Right lung (tissue), 5 donors: ENCODE measurements around the gene UNC45A. TPM values are rescaled to one million over a fixed set of nuclear protein-coding genes. Genes with fewer than 3 reads are reported as not detected.
"Not testable (repeated sequence)": the region's sequence is repeated elsewhere in the genome, so short reads cannot be mapped to it uniquely, and the experiment has no call there.

ENCODE experiments used
- DNase-seq, 2 donors: peaks; one replicate each; pipeline ENCODE4 v3.0.0-alpha.2; 2013
- polyA plus RNA-seq, 5 donors: library from polyadenylated mRNA; unstranded; fragments of 120-200 nt; gene quantifications; one replicate each; pipeline versions ENCODE4 v1.2.1 to v1.2.3, GENCODE V29; 2013; ENCODE audit warnings: inconsistent platforms in 1 of 5, low replicate concordance in 1 of 5; ENCODE audit not compliant: insufficient read length in 5 of 5, insufficient read depth in 1 of 5

Gene UNC45A
- polyA plus RNA-seq, 5 donors = 52.6 to 72.5 (median 68.3) TPM

GRCh38 chr15:90915216-90915807 is 19.8 kb upstream of the UNC45A start:
- DNase-seq = no peak

GRCh38 chr15:90915808-90916440 is 19.2 kb upstream of the UNC45A start:
- DNase-seq = no peak

- DNase-seq = no peak
Observed at GRCh38 chr15:90916461-90916860, 18.6 kb upstream of the UNC45A start.

- DNase-seq = no peak
Observed at GRCh38 chr15:90917569-90917968, 17.5 kb upstream of the UNC45A start.

GRCh38 chr15:90918034-90918788 is 16.9 kb upstream of the UNC45A start:
- DNase-seq = no peak

- DNase-seq = no peak
Observed at GRCh38 chr15:90918835-90919234, 16.2 kb upstream of the UNC45A start.

GRCh38 chr15:90921887-90922286 is 13.2 kb upstream of the UNC45A start:
- DNase-seq = no peak

- DNase-seq = not testable (repeated sequence)
Observed at GRCh38 chr15:90922712-90923322, 12.3 kb upstream of the UNC45A start.

- DNase-seq = no peak
Observed at GRCh38 chr15:90924375-90924774, 10.7 kb upstream of the UNC45A start.

- DNase-seq = not testable (repeated sequence)
Observed at GRCh38 chr15:90926766-90927165, 8.3 kb upstream of the UNC45A start.

GRCh38 chr15:90928106-90928505 is 7.0 kb upstream of the UNC45A start:
- not testable (repeated sequence) for DNase-seq

GRCh38 chr15:90929246-90930019 is 5.7 kb upstream of the UNC45A start:
- DNase-seq = no peak

GRCh38 chr15:90930861-90931574 is 4.1 kb upstream of the UNC45A start:
- no peak for DNase-seq

GRCh38 chr15:90931575-90931827 is 3.6 kb upstream of the UNC45A start:
- DNase-seq = no peak

GRCh38 chr15:90931828-90932659 is 3.0 kb upstream of the UNC45A start, which contains the start of gene HDDC3:
TSS of gene HDDC3 (minus strand) at chr15:90932549. CDS start at chr15:90932540, 9 bp downstream.
- peak; percentile 77 to 82 for DNase-seq

GRCh38 chr15:90932660-90932991 is 2.5 kb upstream of the UNC45A start:
- DNase-seq = no peak

- DNase-seq = no peak
Observed at GRCh38 chr15:90933301-90933700, 1.8 kb upstream of the UNC45A start.

- DNase-seq = peak; percentile 63 to 75
Observed at GRCh38 chr15:90934256-90934948, 683 bp upstream of the UNC45A start.

GRCh38 chr15:90936823-90937222 is 1.7 kb downstream of the UNC45A start:
- DNase-seq = no peak

- DNase-seq = no peak
Observed at GRCh38 chr15:90938261-90938660, 3.2 kb downstream of the UNC45A start.
